Measurements from ENCODE around the gene SOX13. TPM values are rescaled to one million over a fixed set of nuclear protein-coding genes. Genes with fewer than 3 reads are reported as not detected.

Gene SOX13
- total and polyA plus RNA-seq, 2 of the 4 experiments (the other 2 are of a cell fraction), result 0.54 to 3.5 TPM

GRCh38 chr1:204051258-204051657 is 21.7 kb upstream of the SOX13 start:
- no TSS peak for BruUV-seq (replicated peaks)
- peaks cover 3% of the 10 kb centered on the region; the same call in 1 of the 2 replicates for H3K27me3 ChIP-seq (ENCODE audit: control insufficient read depth, insufficient read depth, low read length)
- no peaks in the 10 kb centered on the region for H3K36me3 ChIP-seq (ENCODE audit: control insufficient read depth, insufficient read depth, low read length)
- H3K18ac ChIP-seq (ENCODE audit: low read depth, low read length), result no peak overlapping the region
- no peak overlapping the region for H2AK5ac ChIP-seq (ENCODE audit: low read depth, low read length)
- ATAC-seq (ENCODE audit: low read depth) (no peak), DNase-seq (no peak)
- H3K23ac ChIP-seq (ENCODE audit: low read depth, low read length), result no peak overlapping the region
- in situ Hi-C loops (cut with MboI; ENCODE audit: low sequenced_read_pairs) (no loop called here), dilution Hi-C loops (cut with HindIII; ENCODE audit: low sequenced_read_pairs, unreplicated experiment) (no loop called here), intact Hi-C loops (cut with micrococcal nuclease) (no loop called here)
- no peak overlapping the region for H4K5ac ChIP-seq (ENCODE audit: low read depth, low read length)
- H4K8ac ChIP-seq (ENCODE audit: low read depth in 2 of 2, low read length in 2 of 2), result no peak overlapping the region
- H3K14ac ChIP-seq (replicated peaks; ENCODE audit: low read depth, low read length), result no peak overlapping the region
- POLR2A ChIA-PET (ENCODE audit: unreplicated experiment), result no interaction called here
- H3K9ac ChIP-seq (ENCODE audit: low read depth, low read length), result no peak overlapping the region
- H2BK5ac ChIP-seq (ENCODE audit: low read depth, low read length, poor library complexity, severe bottlenecking), result no peak overlapping the region
- H3K9me3 ChIP-seq (ENCODE audit: control insufficient read depth, insufficient read depth, low read length), result no peaks in the 10 kb centered on the region
- H3K4me3 ChIP-seq (ENCODE audit: insufficient read depth, low read depth, low read length), result no peak overlapping the region
- H2AFZ ChIP-seq (replicated peaks; ENCODE audit: low read length, poor library complexity), result no peak overlapping the region
- H4K20me1 ChIP-seq (ENCODE audit: insufficient read depth, low read length), result no peaks in the 10 kb centered on the region
- no CpG with 5 or more reads among the region's 5 CpGs for WGBS, 2 experiments (ENCODE audit: extremely low coverage in 2 of 2, insufficient read length in 1 of 2)
- H2BK20ac ChIP-seq (ENCODE audit: low read depth, low read length), result no peak overlapping the region
- no peak overlapping the region for H4K91ac ChIP-seq (ENCODE audit: insufficient read depth, low read depth, low read length)
- no peak overlapping the region for H3K4me2 ChIP-seq (ENCODE audit: low read depth, low read length)
- H2BK120ac ChIP-seq (ENCODE audit: low read depth, low read length), result no peak overlapping the region
- H3K56ac ChIP-seq (ENCODE audit: extremely low read depth, insufficient read depth, low read length), result no peak overlapping the region
- TF ChIP-seq, protein P1, sequence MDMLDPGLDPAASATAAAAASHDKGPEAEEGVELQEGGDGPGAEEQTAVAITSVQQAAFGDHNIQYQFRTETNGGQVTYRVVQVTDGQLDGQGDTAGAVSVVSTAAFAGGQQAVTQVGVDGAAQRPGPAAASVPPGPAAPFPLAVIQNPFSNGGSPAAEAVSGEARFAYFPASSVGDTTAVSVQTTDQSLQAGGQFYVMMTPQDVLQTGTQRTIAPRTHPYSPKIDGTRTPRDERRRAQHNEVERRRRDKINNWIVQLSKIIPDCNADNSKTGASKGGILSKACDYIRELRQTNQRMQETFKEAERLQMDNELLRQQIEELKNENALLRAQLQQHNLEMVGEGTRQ (IDR thresholded peaks at IDR 0.05; ENCODE audit: low read depth, low read length), result no peak
- TF ChIP-seq CEBPB (IDR thresholded peaks at IDR 0.05; ENCODE audit: low read depth, low read length) (no peak), MAFK (IDR thresholded peaks at IDR 0.05; ENCODE audit: low read depth, low read length) (no peak), RFX5 (IDR thresholded peaks at IDR 0.05; ENCODE audit: low read depth, low read length) (no peak), BHLHE40 (IDR thresholded peaks at IDR 0.05; ENCODE audit: low read depth, low read length) (no peak), POLR2A (IDR thresholded peaks at IDR 0.05; ENCODE audit: low read depth, low read length) (no peak), MXI1 (IDR thresholded peaks at IDR 0.05; ENCODE audit: borderline replicate concordance, low read depth, low read length) (no peak), FOS (IDR thresholded peaks at IDR 0.05; ENCODE audit: low read depth, low read length) (no peak), RAD21 (IDR thresholded peaks at IDR 0.05; ENCODE audit: low read length) (no peak), SMC3 (IDR thresholded peaks at IDR 0.05; ENCODE audit: low read depth, low read length) (no peak), CHD1 (IDR thresholded peaks at IDR 0.05; ENCODE audit: low read depth, low read length) (no peak), NFE2L2 (IDR thresholded peaks at IDR 0.05; ENCODE audit: low read depth, low read length) (no peak), RCOR1 (IDR thresholded peaks at IDR 0.05; ENCODE audit: insufficient replicate concordance, low read length) (no peak), ELK1 (IDR thresholded peaks at IDR 0.05; ENCODE audit: borderline replicate concordance, low read depth, low read length) (no peak), MAZ (IDR thresholded peaks at IDR 0.05; ENCODE audit: borderline replicate concordance, low read depth, low read length) (no peak)
- TF ChIP-seq, protein P2, sequence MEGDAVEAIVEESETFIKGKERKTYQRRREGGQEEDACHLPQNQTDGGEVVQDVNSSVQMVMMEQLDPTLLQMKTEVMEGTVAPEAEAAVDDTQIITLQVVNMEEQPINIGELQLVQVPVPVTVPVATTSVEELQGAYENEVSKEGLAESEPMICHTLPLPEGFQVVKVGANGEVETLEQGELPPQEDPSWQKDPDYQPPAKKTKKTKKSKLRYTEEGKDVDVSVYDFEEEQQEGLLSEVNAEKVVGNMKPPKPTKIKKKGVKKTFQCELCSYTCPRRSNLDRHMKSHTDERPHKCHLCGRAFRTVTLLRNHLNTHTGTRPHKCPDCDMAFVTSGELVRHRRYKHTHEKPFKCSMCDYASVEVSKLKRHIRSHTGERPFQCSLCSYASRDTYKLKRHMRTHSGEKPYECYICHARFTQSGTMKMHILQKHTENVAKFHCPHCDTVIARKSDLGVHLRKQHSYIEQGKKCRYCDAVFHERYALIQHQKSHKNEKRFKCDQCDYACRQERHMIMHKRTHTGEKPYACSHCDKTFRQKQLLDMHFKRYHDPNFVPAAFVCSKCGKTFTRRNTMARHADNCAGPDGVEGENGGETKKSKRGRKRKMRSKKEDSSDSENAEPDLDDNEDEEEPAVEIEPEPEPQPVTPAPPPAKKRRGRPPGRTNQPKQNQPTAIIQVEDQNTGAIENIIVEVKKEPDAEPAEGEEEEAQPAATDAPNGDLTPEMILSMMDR (conservative IDR thresholded peaks at IDR 0.05; ENCODE audit: low read depth, low read length), result no peak
- no peaks in the 10 kb centered on the region for H3K9me1 ChIP-seq (ENCODE audit: insufficient read depth, low read length)
- no peak overlapping the region for H3K4ac ChIP-seq (ENCODE audit: low read depth, low read length)
- no peaks in the 10 kb centered on the region for H3K4me1 ChIP-seq (ENCODE audit: control insufficient read depth, insufficient read depth, low read length)
- H3K27ac ChIP-seq (ENCODE audit: insufficient read depth, low read length), result no peak overlapping the region
- no peak overlapping the region for H2BK15ac ChIP-seq (ENCODE audit: low read depth, low read length)
- no peaks in the 10 kb centered on the region for H3K79me1 ChIP-seq (ENCODE audit: low read depth in 1 of 2, low read length in 2 of 2)
- no peak overlapping the region for H2AK9ac ChIP-seq (replicated peaks; ENCODE audit: low read depth, low read length, poor library complexity)
- CTCF ChIA-PET, result interaction anchor here (0.6 kb wide), 1 partner anchor 711 kb away, joined by 5 read pairs; no protein-coding TSS in a partner anchor
